Activated CD4-positive, alpha-beta memory T cell treated with anti-CD3 and anti-CD28 coated beads for 36 hours (primary cell): ENCODE data around the gene MED13L. TPM values are rescaled to one million over a fixed set of nuclear protein-coding genes. Genes with fewer than 3 reads are reported as not detected.

ENCODE experiments used
- CTCF ChIA-PET: fragments of 350-600 bp; sonication (Branson Sonifier 250); formaldehyde crosslinking; loops from one replicate; lab custom pipeline; 2021; ENCODE audit warnings: antibody characterized with exemption, inconsistent platforms; lab: Charles Lee
- POLR2A ChIA-PET: fragments of 350-600 bp; sonication (Branson Sonifier 250); formaldehyde crosslinking; loops from one replicate; lab custom pipeline; 2021; ENCODE audit warnings: antibody characterized with exemption; lab: Charles Lee
- DNase-seq: peaks from one replicate; pipeline ENCODE4 v3.0.0-alpha.2; 2020
- H3K27ac Mint-ChIP-seq: one replicate; pipeline ENCODE4 v1.8.0; 2021; ENCODE audit warnings: mixed read lengths
- H3K27me3 Mint-ChIP-seq: one replicate; pipeline ENCODE4 v1.8.0; 2021; ENCODE audit warnings: mixed read lengths
- H3K36me3 Mint-ChIP-seq: one replicate; pipeline ENCODE4 v1.8.0; 2021; ENCODE audit warnings: mixed read lengths
- H3K4me1 Mint-ChIP-seq: one replicate; pipeline ENCODE4 v1.8.0; 2021; ENCODE audit warnings: low read depth, mixed read lengths
- H3K4me3 Mint-ChIP-seq: one replicate; pipeline ENCODE4 v1.8.0; 2021; ENCODE audit warnings: mild to moderate bottlenecking, mixed read lengths
- H3K9me3 Mint-ChIP-seq: one replicate; pipeline ENCODE4 v1.8.0; 2021; ENCODE audit warnings: mixed read lengths
- intact Hi-C: fragments of 100-400 bp; cut with micrococcal nuclease; formaldehyde crosslinking; loops from one replicate; pipeline ENCODE4 v1.15.1; 2023
- total RNA-seq, 2 experiments: library from RNA; stranded (reverse); gene quantifications; one replicate each; pipeline ENCODE4 v1.2.3, GENCODE V29; 2021

Gene MED13L
- total RNA-seq, 2 experiments from 2014 or later: 37.7 to 41.4 TPM

DNA sequence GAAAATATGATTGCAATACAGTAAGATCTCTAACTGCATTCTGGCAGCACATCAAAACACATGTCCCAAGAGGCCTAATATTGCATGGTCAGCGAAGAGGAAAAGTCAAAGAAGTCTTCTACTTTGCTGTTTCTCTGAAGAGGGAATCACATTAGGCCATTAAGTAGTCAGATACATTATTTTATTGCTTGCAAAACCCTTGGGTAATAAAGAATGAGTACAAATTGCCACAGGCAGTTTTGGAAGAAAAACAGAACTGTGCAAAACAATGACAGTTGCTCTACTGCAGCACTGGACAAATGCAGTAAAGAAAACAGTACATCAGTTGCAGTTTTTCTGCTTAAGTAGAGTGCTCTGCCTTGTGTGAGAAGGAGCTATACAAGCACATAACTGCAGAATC, 211.9 kb downstream of the MED13L start:
- intact Hi-C loops: loop anchor here (2.0 to 5.0 kb wide), 4 partner anchors 72 to 171 kb away; no protein-coding TSS in a partner anchor
- ChIA-PET CTCF (interaction anchor here (0.6 to 1.9 kb wide), 5 partner anchors 10 to 80 kb away, joined by 3 to 5 read pairs (median 4); no protein-coding TSS in a partner anchor), POLR2A (no interaction called here)
- no peaks in the 10 kb centered on the region for H3K27me3 Mint-ChIP-seq
- H3K9me3 Mint-ChIP-seq: no peaks in the 10 kb centered on the region
- H3K4me3 Mint-ChIP-seq: no peak overlapping the region
- H3K27ac Mint-ChIP-seq: no peak overlapping the region
- no peaks in the 10 kb centered on the region for H3K36me3 Mint-ChIP-seq
- DNase-seq: no peak
- H3K4me1 Mint-ChIP-seq: peaks cover 42% of the 10 kb centered on the region

GRCh38 chr12:116064493-116064892, 213.0 kb downstream of the MED13L start:
- H3K27me3 Mint-ChIP-seq: no peaks in the 10 kb centered on the region
- POLR2A ChIA-PET: no interaction called here
- H3K36me3 Mint-ChIP-seq: no peaks in the 10 kb centered on the region
- no peaks in the 10 kb centered on the region for H3K9me3 Mint-ChIP-seq
- CTCF ChIA-PET: interaction anchor here (0.6 to 1.9 kb wide), 3 partner anchors 11 to 171 kb away, joined by 3 to 4 read pairs (median 3); no protein-coding TSS in a partner anchor
- DNase-seq: no peak
- intact Hi-C loops: loop anchor here (5.0 kb wide), 3 partner anchors 47 to 213 kb away; partner anchors contain the start of gene MED13L
- H3K4me1 Mint-ChIP-seq: peaks cover 47% of the 10 kb centered on the region
- no peak overlapping the region for H3K4me3 Mint-ChIP-seq
- H3K27ac Mint-ChIP-seq: no peak overlapping the region

- no peak overlapping the region for H3K27ac Mint-ChIP-seq
These were observed 214.8 kb downstream of the MED13L start for GRCh38 chr12:116062698-116063097.

GRCh38 chr12:116060764-116061163, 216.7 kb downstream of the MED13L start:
- POLR2A ChIA-PET: interaction anchor here (0.9 to 1.2 kb wide), 2 partner anchors 39 to 128 kb away, joined by 3 to 5 read pairs; no protein-coding TSS in a partner anchor
- CTCF ChIA-PET: interaction anchor here (0.6 to 1.2 kb wide), 8 partner anchors 16 to 1058 kb away, joined by 3 to 5 read pairs (median 3); partner anchors contain the start of gene MED13L
- peak overlapping the region; percentile 47 for H3K27ac Mint-ChIP-seq
- peaks cover 48% of the 10 kb centered on the region for H3K4me1 Mint-ChIP-seq
- intact Hi-C loops: loop anchor here (2.0 to 5.0 kb wide), 4 partner anchors 30 to 217 kb away; partner anchors contain the start of gene MED13L
- no peaks in the 10 kb centered on the region for H3K27me3 Mint-ChIP-seq
- H3K4me3 Mint-ChIP-seq: peak overlapping the region; percentile 58
- H3K36me3 Mint-ChIP-seq: no peaks in the 10 kb centered on the region
- no peak for DNase-seq
- H3K9me3 Mint-ChIP-seq: no peaks in the 10 kb centered on the region

More at GRCh38 chr12:116062698-116063097, 214.8 kb downstream of the MED13L start:
- ChIA-PET POLR2A (no interaction called here), CTCF (interaction anchor here (1.2 kb wide), 1 partner anchor 214 kb away, joined by 3 read pairs; no protein-coding TSS in a partner anchor)
- H3K4me1 Mint-ChIP-seq: peaks cover 48% of the 10 kb centered on the region
- H3K9me3 Mint-ChIP-seq: no peaks in the 10 kb centered on the region
- DNase-seq: no peak
- intact Hi-C loops: loop anchor here (5.0 kb wide), 3 partner anchors 45 to 215 kb away; partner anchors contain the start of gene MED13L
- H3K4me3 Mint-ChIP-seq: no peak overlapping the region
- H3K27me3 Mint-ChIP-seq: no peaks in the 10 kb centered on the region
- H3K36me3 Mint-ChIP-seq: no peaks in the 10 kb centered on the region

- H3K4me1 Mint-ChIP-seq: peaks cover 51% of the 10 kb centered on the region
- intact Hi-C loops: loop anchor here (2.0 to 5.0 kb wide), 4 partner anchors 31 to 217 kb away; partner anchors contain the start of gene MED13L
These were observed 217.6 kb downstream of the MED13L start for GRCh38 chr12:116059904-116060303.

DNA sequence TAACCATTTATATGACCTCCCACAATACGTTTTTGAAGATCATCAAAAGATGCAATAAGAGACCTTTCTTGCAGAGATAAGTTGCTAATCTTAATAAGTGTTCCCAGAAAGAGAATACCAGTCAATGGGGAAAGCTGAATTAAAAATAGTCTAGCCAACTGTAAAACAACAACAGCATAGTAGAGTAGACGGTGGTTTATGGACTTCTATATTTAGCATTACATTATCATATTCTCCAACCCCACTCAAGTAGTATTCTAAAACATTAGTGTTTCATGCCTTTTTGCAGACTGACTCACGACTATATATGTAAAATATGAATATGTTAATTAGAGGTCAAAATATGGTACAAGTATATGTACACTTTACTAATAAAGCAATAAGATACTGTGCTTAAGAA, 218.9 kb downstream of the MED13L start:
- Mint-ChIP-seq H3K27me3 (no peaks in the 10 kb centered on the region), H3K9me3 (no peaks in the 10 kb centered on the region), H3K27ac (no peak overlapping the region), H3K4me1 (peaks cover 59% of the 10 kb centered on the region), H3K4me3 (no peak overlapping the region), H3K36me3 (peaks cover 1% of the 10 kb centered on the region)
- POLR2A ChIA-PET: no interaction called here
- intact Hi-C loops: no loop called here
- CTCF ChIA-PET: no interaction called here
- no peak for DNase-seq

More at GRCh38 chr12:116059904-116060303, 217.6 kb downstream of the MED13L start:
- Mint-ChIP-seq H3K27ac (no peak overlapping the region), H3K27me3 (no peaks in the 10 kb centered on the region), H3K36me3 (no peaks in the 10 kb centered on the region), H3K9me3 (no peaks in the 10 kb centered on the region), H3K4me3 (no peak overlapping the region)
- ChIA-PET POLR2A (no interaction called here), CTCF (no interaction called here)
- no peak for DNase-seq

DNA sequence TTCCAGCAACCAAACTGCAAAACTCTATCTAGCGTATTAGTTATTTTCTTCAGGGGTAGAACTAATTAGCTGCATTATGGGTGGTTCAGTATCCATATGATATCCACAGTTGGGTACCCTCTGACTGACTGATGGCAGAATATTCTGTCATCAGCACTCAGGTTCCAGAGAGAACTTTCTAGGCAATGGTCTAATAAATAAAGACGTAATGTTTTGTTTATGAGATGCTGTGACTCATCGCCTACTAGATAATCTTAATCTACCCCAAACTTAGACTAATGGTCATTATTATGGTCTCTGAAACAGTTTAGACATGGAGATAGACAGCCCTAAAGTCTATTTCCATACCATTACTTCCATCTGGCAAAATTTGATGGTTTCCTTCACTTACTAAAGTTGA, 220.1 kb downstream of the MED13L start:
- POLR2A ChIA-PET: no interaction called here
- H3K36me3 Mint-ChIP-seq: peaks cover 1% of the 10 kb centered on the region
- no peak for DNase-seq
- H3K4me3 Mint-ChIP-seq: no peak overlapping the region
- CTCF ChIA-PET: interaction anchor here (1.1 kb wide), 1 partner anchor 178 kb away, joined by 3 read pairs; no protein-coding TSS in a partner anchor
- peaks cover 61% of the 10 kb centered on the region for H3K4me1 Mint-ChIP-seq
- H3K27ac Mint-ChIP-seq: no peak overlapping the region
- intact Hi-C loops: no loop called here
- no peaks in the 10 kb centered on the region for H3K27me3 Mint-ChIP-seq
- H3K9me3 Mint-ChIP-seq: no peaks in the 10 kb centered on the region

DNA sequence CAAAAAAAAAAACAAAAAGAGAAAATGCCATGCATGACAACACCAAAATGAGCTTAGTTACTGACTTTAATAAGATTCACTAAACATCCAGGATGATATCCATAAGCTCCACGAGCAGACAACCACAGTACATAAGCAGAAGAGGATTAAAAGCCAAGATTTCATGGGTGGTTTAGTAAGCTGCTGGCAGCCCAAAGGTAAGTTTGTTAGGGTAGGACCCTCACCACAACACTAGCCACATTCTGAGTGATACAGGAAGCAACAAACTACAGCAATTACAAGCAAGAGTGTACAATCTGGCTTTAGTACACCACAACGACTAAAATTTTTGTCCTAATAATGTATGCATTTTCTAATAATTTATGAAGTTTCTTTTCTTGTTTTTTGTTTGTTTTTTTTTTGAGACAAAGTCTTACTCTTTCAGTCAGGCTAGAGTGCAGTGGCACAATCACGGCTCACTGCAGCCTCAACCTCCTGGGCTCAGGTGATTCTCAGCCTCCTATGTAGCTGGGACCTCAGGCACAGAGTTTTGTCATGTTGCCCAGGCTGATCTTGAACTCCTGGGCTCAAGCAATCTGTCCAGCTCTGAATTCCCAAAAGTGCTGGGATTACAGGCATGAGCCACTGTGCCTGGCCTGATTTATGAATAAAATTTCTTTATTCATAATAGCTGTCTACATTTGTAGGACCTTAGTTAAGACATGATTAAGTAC, 221.4 kb downstream of the MED13L start:
- H3K4me3 Mint-ChIP-seq: no peak overlapping the region
- H3K27ac Mint-ChIP-seq: no peak overlapping the region
- intact Hi-C loops: no loop called here
- ChIA-PET POLR2A (interaction anchor here (0.6 kb wide), 2 partner anchors 17 to 188 kb away, joined by 4 to 5 read pairs; no protein-coding TSS in a partner anchor), CTCF (no interaction called here)
- H3K27me3 Mint-ChIP-seq: no peaks in the 10 kb centered on the region
- peaks cover 58% of the 10 kb centered on the region for H3K4me1 Mint-ChIP-seq
- peaks cover 1% of the 10 kb centered on the region for H3K36me3 Mint-ChIP-seq
- no peaks in the 10 kb centered on the region for H3K9me3 Mint-ChIP-seq
- no peak for DNase-seq

DNA sequence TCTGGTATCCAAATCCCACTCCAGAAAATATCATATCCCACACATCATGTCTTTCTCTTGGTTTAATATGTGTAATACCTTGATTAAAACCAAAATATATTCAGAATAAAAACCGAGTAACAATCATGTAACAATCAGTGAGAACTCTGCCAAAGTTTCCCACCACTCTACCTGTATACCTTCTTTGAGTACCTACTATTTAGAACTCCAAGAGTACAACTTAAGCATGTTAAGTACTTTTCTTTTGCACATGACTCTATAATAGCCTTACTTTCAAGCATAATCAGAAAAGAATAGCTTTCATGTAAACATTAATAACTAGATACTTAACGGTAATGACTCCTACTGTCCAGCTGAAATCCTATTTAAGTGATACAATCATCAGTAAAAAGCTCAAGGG, 223.2 kb downstream of the MED13L start:
- DNase-seq: no peak
- POLR2A ChIA-PET: no interaction called here
- intact Hi-C loops: no loop called here
- Mint-ChIP-seq H3K27ac (no peak overlapping the region), H3K27me3 (no peaks in the 10 kb centered on the region), H3K9me3 (no peaks in the 10 kb centered on the region), H3K4me1 (peaks cover 55% of the 10 kb centered on the region), H3K36me3 (peaks cover 1% of the 10 kb centered on the region), H3K4me3 (no peak overlapping the region)
- CTCF ChIA-PET: interaction anchor here (1.2 to 1.7 kb wide), 2 partner anchors 11 to 56 kb away, joined by 4 read pairs; no protein-coding TSS in a partner anchor

GRCh38 chr12:116053479-116054200, 223.9 kb downstream of the MED13L start:
- Mint-ChIP-seq H3K36me3 (peaks cover 1% of the 10 kb centered on the region), H3K27ac (no peak overlapping the region), H3K27me3 (no peaks in the 10 kb centered on the region), H3K9me3 (no peaks in the 10 kb centered on the region), H3K4me3 (no peak overlapping the region), H3K4me1 (peaks cover 58% of the 10 kb centered on the region)
- no peak for DNase-seq
- ChIA-PET POLR2A (no interaction called here), CTCF (interaction anchor here (1.0 to 1.7 kb wide), 2 partner anchors 11 to 118 kb away, joined by 3 to 4 read pairs; no protein-coding TSS in a partner anchor)
- intact Hi-C loops: no loop called here

DNA sequence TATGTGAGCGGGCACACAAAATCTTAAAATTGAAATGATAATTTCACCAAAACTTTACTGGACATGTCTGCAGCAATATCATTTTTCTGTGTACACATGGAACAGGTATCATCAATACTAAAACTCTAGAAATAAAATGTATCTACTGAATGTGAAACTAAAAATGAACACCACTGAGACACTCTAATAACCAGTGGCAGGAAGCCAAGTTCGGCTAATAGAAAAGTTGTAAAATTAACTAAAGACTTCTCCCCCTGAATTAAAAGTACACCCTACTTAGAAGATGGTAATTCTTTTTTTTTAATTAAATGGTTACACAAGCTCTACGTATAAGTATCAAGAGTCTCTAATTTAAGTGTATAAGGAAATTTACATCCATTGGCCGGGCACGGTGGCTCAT, 227.2 kb downstream of the MED13L start:
- no peak for DNase-seq
- ChIA-PET POLR2A (no interaction called here), CTCF (no interaction called here)
- Mint-ChIP-seq H3K27me3 (no peaks in the 10 kb centered on the region), H3K4me1 (peaks cover 43% of the 10 kb centered on the region), H3K36me3 (peaks cover 1% of the 10 kb centered on the region), H3K9me3 (no peaks in the 10 kb centered on the region), H3K4me3 (no peak overlapping the region), H3K27ac (no peak overlapping the region)
- intact Hi-C loops: no loop called here

DNA sequence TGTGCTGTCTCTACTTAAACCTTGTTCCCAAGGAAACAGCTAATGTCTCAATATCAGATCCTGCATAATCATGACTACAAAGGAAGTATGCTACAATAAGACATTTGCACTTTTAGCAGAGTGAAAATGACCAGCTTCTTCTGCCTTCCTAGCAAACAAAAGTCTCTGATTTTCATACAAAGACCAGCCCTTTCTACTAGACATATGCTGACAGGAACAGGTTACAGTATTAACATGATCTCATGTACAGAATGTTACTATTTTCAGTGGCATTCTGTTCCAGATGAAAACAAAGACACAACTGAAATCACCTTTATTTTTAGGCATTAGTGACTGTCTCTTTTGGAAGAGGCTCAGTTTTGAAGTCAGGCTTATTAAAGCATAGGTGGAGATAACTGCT, 228.6 kb downstream of the MED13L start:
- intact Hi-C loops: no loop called here
- no peak for DNase-seq
- H3K9me3 Mint-ChIP-seq: no peaks in the 10 kb centered on the region
- POLR2A ChIA-PET: no interaction called here
- peaks cover 2% of the 10 kb centered on the region for H3K36me3 Mint-ChIP-seq
- no peak overlapping the region for H3K4me3 Mint-ChIP-seq
- H3K4me1 Mint-ChIP-seq: peaks cover 37% of the 10 kb centered on the region
- CTCF ChIA-PET: no interaction called here
- H3K27ac Mint-ChIP-seq: no peak overlapping the region
- no peaks in the 10 kb centered on the region for H3K27me3 Mint-ChIP-seq
